GM20431 (cell line): Measurements from ENCODE around the gene KIRREL3.

Experiments
- in situ Hi-C: fragments of 300-500 bp; cut with MseI, MboI; formaldehyde crosslinking; loops from one replicate; pipeline ENCODE4 v1.15.0; 2020; ENCODE audit warnings: low sequenced_read_pairs; ENCODE audit not compliant: unreplicated experiment

The KIRREL3 gene

GRCh38 chr11:126452241-126453101 lies 548.1 kb downstream of the KIRREL3 start:
- in situ Hi-C loops = no loop called here

GRCh38 chr11:126451211-126451802 lies 549.3 kb downstream of the KIRREL3 start:
- in situ Hi-C loops = no loop called here

GRCh38 chr11:126450806-126451205 lies 549.8 kb downstream of the KIRREL3 start:
- in situ Hi-C loops = no loop called here

GRCh38 chr11:126450198-126450597 lies 550.4 kb downstream of the KIRREL3 start:
- in situ Hi-C loops = no loop called here

- in situ Hi-C loops = loop anchor here (25.0 kb wide), 2 partner anchors 541 to 891 kb away; no protein-coding TSS in a partner anchor
Measured at GRCh38 chr11:126446581-126446980, 554.0 kb downstream of the KIRREL3 start.

- in situ Hi-C loops = loop anchor here (25.0 kb wide), 2 partner anchors 543 to 893 kb away; no protein-coding TSS in a partner anchor
Measured at GRCh38 chr11:126444072-126444471, 556.5 kb downstream of the KIRREL3 start.

- in situ Hi-C loops = loop anchor here (25.0 kb wide), 2 partner anchors 544 to 894 kb away; no protein-coding TSS in a partner anchor
Measured at GRCh38 chr11:126443120-126443519, 557.5 kb downstream of the KIRREL3 start.

GRCh38 chr11:126440792-126441514 lies 559.6 kb downstream of the KIRREL3 start:
- in situ Hi-C loops = loop anchor here (25.0 kb wide), 2 partner anchors 546 to 896 kb away; no protein-coding TSS in a partner anchor

- in situ Hi-C loops = loop anchor here (25.0 kb wide), 2 partner anchors 547 to 897 kb away; no protein-coding TSS in a partner anchor
Measured at GRCh38 chr11:126440276-126440675, 560.3 kb downstream of the KIRREL3 start.

GRCh38 chr11:126438691-126439090 lies 561.9 kb downstream of the KIRREL3 start:
- in situ Hi-C loops = loop anchor here (25.0 kb wide), 2 partner anchors 549 to 899 kb away; no protein-coding TSS in a partner anchor

- in situ Hi-C loops = loop anchor here (25.0 kb wide), 2 partner anchors 549 to 899 kb away; no protein-coding TSS in a partner anchor
Measured at GRCh38 chr11:126438272-126438671, 562.3 kb downstream of the KIRREL3 start.

GRCh38 chr11:126437731-126438130 lies 562.8 kb downstream of the KIRREL3 start:
- in situ Hi-C loops = loop anchor here (25.0 kb wide), 2 partner anchors 550 to 900 kb away; no protein-coding TSS in a partner anchor

- in situ Hi-C loops = loop anchor here (25.0 kb wide), 2 partner anchors 551 to 901 kb away; no protein-coding TSS in a partner anchor
Measured at GRCh38 chr11:126436209-126436755, 564.3 kb downstream of the KIRREL3 start.

- in situ Hi-C loops = loop anchor here (25.0 kb wide), 2 partner anchors 552 to 902 kb away; no protein-coding TSS in a partner anchor
Measured at GRCh38 chr11:126434950-126435335, 565.6 kb downstream of the KIRREL3 start.

GRCh38 chr11:126433989-126434949 lies 566.3 kb downstream of the KIRREL3 start:
- in situ Hi-C loops = loop anchor here (25.0 kb wide), 2 partner anchors 553 to 903 kb away; no protein-coding TSS in a partner anchor

- in situ Hi-C loops = loop anchor here (25.0 kb wide), 2 partner anchors 554 to 904 kb away; no protein-coding TSS in a partner anchor
Measured at GRCh38 chr11:126433244-126433846, 567.2 kb downstream of the KIRREL3 start.

GRCh38 chr11:126432525-126432924 lies 568.0 kb downstream of the KIRREL3 start:
- in situ Hi-C loops = loop anchor here (25.0 kb wide), 2 partner anchors 555 to 905 kb away; no protein-coding TSS in a partner anchor

GRCh38 chr11:126432065-126432461 lies 568.5 kb downstream of the KIRREL3 start:
- in situ Hi-C loops = loop anchor here (25.0 kb wide), 2 partner anchors 555 to 905 kb away; no protein-coding TSS in a partner anchor
